ENCODE data around the gene AAMP.

DNA sequence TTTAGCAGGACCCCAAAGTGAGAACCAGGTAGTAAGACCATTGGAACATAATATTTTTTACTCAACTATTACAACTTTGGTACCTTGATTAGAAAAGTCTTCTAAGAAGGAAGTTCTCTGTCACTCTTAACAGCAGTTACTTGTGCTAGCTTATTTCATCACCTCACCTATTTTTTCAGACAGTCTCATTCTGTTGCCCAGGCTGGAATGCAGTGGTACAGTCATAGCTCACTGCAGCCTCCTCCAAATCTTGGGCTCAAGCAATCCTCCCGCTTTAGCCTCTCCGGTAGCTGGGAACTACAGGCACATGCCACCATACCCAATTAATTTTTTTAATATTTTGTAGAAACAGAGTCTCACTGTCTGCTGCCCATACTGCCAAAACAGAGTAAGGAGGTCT lies 34.9 kb downstream of the AAMP start:
- TF ChIP-seq CTCF (IDR thresholded peaks at IDR 0.05; ENCODE audit: borderline replicate concordance, extremely low read depth, low read length, poor library complexity, severe bottlenecking) (no peak), EZH2 (IDR thresholded peaks at IDR 0.05; ENCODE audit: borderline replicate concordance, low read depth, low read length, severe bottlenecking) (no peak)

Data from DND-41 (cell line).